SK-N-SH (cell line): ENCODE data around the gene POU2AF1. TPM values are rescaled to one million over a fixed set of nuclear protein-coding genes. Genes with fewer than 3 reads are reported as not detected.

ENCODE experiments used
- CTCF ChIA-PET: fragments of 300-600, 350-600 bp; formaldehyde crosslinking; extraction: SDS; loops from one replicate; lab custom pipeline; 2021; lab: Yijun Ruan, JAX
- POLR2A ChIA-PET: fragments of 350-600 bp; sonication (Branson Sonifier 250); formaldehyde crosslinking; extraction: SDS; loops from one replicate; lab custom pipeline; 2020; ENCODE audit warnings: antibody characterized with exemption, inconsistent platforms; lab: Yijun Ruan, JAX
- DNase-seq: peaks from one replicate; pipeline ENCODE4 v3.0.0; 2012
- H2AFZ ChIP-seq: fragments of 200-600 bp; sonication (generic); 2 replicates; pipeline ENCODE4 v1.8.1; 2016; ENCODE audit warnings: antibody characterized with exemption, mild to moderate bottlenecking, low read depth
- H3F3A ChIP-seq: fragments of 200-600 bp; sonication (generic); replicated peaks from 2 replicates; pipeline ENCODE3; 2016; ENCODE audit warnings: antibody characterized with exemption, mild to moderate bottlenecking; ENCODE audit not compliant: insufficient read depth
- H3K27ac ChIP-seq, 2 experiments: fragments of 200-500 bp in 1 of 2; fragments of 200-600 bp in 1 of 2; sonication (Bioruptor generic) in 1 of 2; sonication (generic), shearing (Covaris generic) in 1 of 2; 2 replicates each; pipeline versions ENCODE4 v1.5.1 to v1.6.1; 2014 to 2016; ENCODE audit warnings: low read depth in 2 of 2, inconsistent platforms in 1 of 2, low read length in 1 of 2, mild to moderate bottlenecking in 1 of 2, mixed read lengths in 1 of 2
- H3K27me3 ChIP-seq: fragments of 200-600 bp; sonication (generic), shearing (Covaris generic); 2 replicates; pipeline ENCODE4 v1.6.1; 2016; ENCODE audit warnings: mixed run types; ENCODE audit not compliant: insufficient read depth
- H3K36me3 ChIP-seq, 2 experiments: fragments of 200-500 bp in 1 of 2; fragments of 200-600 bp in 1 of 2; sonication (Bioruptor generic) in 1 of 2; sonication (generic) in 1 of 2; replicated peaks in 1 of 2; 2 replicates each; pipeline versions ENCODE3 to v1.5.1; 2014 to 2016; ENCODE audit warnings: low read length in 1 of 2, mild to moderate bottlenecking in 1 of 2; ENCODE audit not compliant: insufficient read depth in 2 of 2, control insufficient read depth in 1 of 2
- H3K4me1 ChIP-seq, 2 experiments: fragments of 200-500 bp in 1 of 2; fragments of 200-600 bp in 1 of 2; sonication (Bioruptor generic) in 1 of 2; sonication (generic), shearing (Covaris generic) in 1 of 2; 2 replicates each; pipeline versions ENCODE4 v1.5.1 to v1.6.1; 2014 to 2016; ENCODE audit warnings: low read depth in 1 of 2, low read length in 1 of 2, mixed run types in 1 of 2; ENCODE audit not compliant: insufficient read depth in 2 of 2, control insufficient read depth in 1 of 2
- H3K4me2 ChIP-seq: fragments of 200-600 bp; sonication (generic), shearing (Covaris generic); 2 replicates; pipeline ENCODE4 v1.6.1; 2017; ENCODE audit warnings: mixed run types
- H3K4me3 ChIP-seq, 2 experiments: fragments of 200-500 bp in 1 of 2; fragments of 200-600 bp in 1 of 2; sonication (Bioruptor generic) in 1 of 2; sonication (generic), shearing (Covaris generic) in 1 of 2; 2 replicates each; pipeline versions ENCODE4 v1.5.1 to v1.8.1; 2014 to 2016; ENCODE audit warnings: low read depth in 2 of 2, inconsistent platforms in 1 of 2, low read length in 1 of 2, mild to moderate bottlenecking in 1 of 2, mixed read lengths in 1 of 2, moderate library complexity in 1 of 2
- H3K79me2 ChIP-seq: fragments of 200-600 bp; sonication (generic); 2 replicates; pipeline ENCODE4 v1.8.1; 2017; ENCODE audit warnings: mild to moderate bottlenecking; ENCODE audit not compliant: insufficient read depth
- H3K9ac ChIP-seq: fragments of 200-600 bp; sonication (generic); 2 replicates; pipeline ENCODE4 v1.6.1; 2017; ENCODE audit warnings: mixed run types
- H3K9me2 ChIP-seq: fragments of 200-600 bp; sonication (generic); 2 replicates; pipeline ENCODE4 v1.6.1; 2017; ENCODE audit warnings: mixed run types
- H3K9me3 ChIP-seq: fragments of 200-600 bp; sonication (generic); 2 replicates; pipeline ENCODE4 v1.6.1; 2017; ENCODE audit warnings: mixed run types, mild to moderate bottlenecking, moderate library complexity
- H4K20me1 ChIP-seq: fragments of 200-600 bp; sonication (generic); 2 replicates; pipeline ENCODE4 v1.6.1; 2017; ENCODE audit warnings: mild to moderate bottlenecking, mixed run types; ENCODE audit not compliant: insufficient read depth
- ELF1 ChIP-seq: IDR thresholded peaks from 2 replicates; pipeline ENCODE4 v1.4.0; 2012
- EZH2phosphoT487 ChIP-seq: fragments of 200-600 bp; sonication (generic); IDR thresholded peaks from 2 replicates; pipeline ENCODE4 v1.6.1; 2017; ENCODE audit warnings: low read depth, mixed run types, mild to moderate bottlenecking, antibody characterized with exemption, moderate library complexity, borderline replicate concordance
- FOXM1 ChIP-seq: IDR thresholded peaks from 2 replicates; pipeline ENCODE4 v1.4.0; 2012; ENCODE audit warnings: low read depth, mild to moderate bottlenecking
- IRF3 ChIP-seq: fragments of 150-350 bp; IDR thresholded peaks from 2 replicates; pipeline ENCODE4 v1.6.1; 2016; ENCODE audit warnings: mild to moderate bottlenecking, low read depth, low read length
- NFIC ChIP-seq: IDR thresholded peaks from 2 replicates; pipeline ENCODE4 v1.4.0; 2012; ENCODE audit warnings: borderline replicate concordance
- NRF1 ChIP-seq: IDR thresholded peaks from 2 replicates; pipeline ENCODE4 v1.6.1; 2012; ENCODE audit warnings: low read depth, mild to moderate bottlenecking, low read length
- SIN3A ChIP-seq: IDR thresholded peaks from 2 replicates; pipeline ENCODE4 v1.6.1; 2012; ENCODE audit warnings: low read depth, mild to moderate bottlenecking, low read length, moderate library complexity, borderline replicate concordance
- TAF1 ChIP-seq: IDR thresholded peaks from 2 replicates; pipeline ENCODE4 v1.6.1; 2012; ENCODE audit warnings: low read depth, mild to moderate bottlenecking, low read length, moderate library complexity, borderline replicate concordance
- WGBS: methylation state at CpG from one replicate; pipeline ENCODE4 v1.1.6; 2017; ENCODE audit warnings: low lambda C conversion rate; 5-methylcytosine and 5-hydroxymethylcytosine counted together
- polyA plus RNA-seq, 3 experiments: library from polyadenylated mRNA; depleted of rRNA; stranded (reverse); fragments of >200 nt; gene quantifications; 2 replicates each; pipeline ENCODE4 v1.2.3, GENCODE V29; 2012
- TF ChIP-seq, protein P1 (sequence below): IDR thresholded peaks from 2 replicates; pipeline ENCODE4 v1.4.0; 2012; ENCODE audit warnings: low read depth, borderline replicate concordance
- TF ChIP-seq, protein P2 (sequence below): IDR thresholded peaks from 2 replicates; pipeline ENCODE4 v1.6.1; 2012; ENCODE audit warnings: mild to moderate bottlenecking, low read depth, low read length, moderate library complexity
- TF ChIP-seq, protein P3 (sequence below): fragments of 150-350 bp; IDR thresholded peaks from 2 replicates; pipeline ENCODE4 v1.6.1; 2017; ENCODE audit warnings: antibody characterized with exemption, low read length, low read depth, borderline replicate concordance

Gene POU2AF1
- polyA plus RNA-seq, 1 of the 3 experiments (the other 2 are of a cell fraction), result 0.07 TPM

GRCh38 chr11:111427471-111427912, 48.4 kb upstream of the POU2AF1 start (continued):
- TF ChIP-seq, protein P1, sequence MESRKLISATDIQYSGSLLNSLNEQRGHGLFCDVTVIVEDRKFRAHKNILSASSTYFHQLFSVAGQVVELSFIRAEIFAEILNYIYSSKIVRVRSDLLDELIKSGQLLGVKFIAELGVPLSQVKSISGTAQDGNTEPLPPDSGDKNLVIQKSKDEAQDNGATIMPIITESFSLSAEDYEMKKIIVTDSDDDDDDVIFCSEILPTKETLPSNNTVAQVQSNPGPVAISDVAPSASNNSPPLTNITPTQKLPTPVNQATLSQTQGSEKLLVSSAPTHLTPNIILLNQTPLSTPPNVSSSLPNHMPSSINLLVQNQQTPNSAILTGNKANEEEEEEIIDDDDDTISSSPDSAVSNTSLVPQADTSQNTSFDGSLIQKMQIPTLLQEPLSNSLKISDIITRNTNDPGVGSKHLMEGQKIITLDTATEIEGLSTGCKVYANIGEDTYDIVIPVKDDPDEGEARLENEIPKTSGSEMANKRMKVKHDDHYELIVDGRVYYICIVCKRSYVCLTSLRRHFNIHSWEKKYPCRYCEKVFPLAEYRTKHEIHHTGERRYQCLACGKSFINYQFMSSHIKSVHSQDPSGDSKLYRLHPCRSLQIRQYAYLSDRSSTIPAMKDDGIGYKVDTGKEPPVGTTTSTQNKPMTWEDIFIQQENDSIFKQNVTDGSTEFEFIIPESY, result no peak
- TF ChIP-seq TAF1, result no peak

DNA sequence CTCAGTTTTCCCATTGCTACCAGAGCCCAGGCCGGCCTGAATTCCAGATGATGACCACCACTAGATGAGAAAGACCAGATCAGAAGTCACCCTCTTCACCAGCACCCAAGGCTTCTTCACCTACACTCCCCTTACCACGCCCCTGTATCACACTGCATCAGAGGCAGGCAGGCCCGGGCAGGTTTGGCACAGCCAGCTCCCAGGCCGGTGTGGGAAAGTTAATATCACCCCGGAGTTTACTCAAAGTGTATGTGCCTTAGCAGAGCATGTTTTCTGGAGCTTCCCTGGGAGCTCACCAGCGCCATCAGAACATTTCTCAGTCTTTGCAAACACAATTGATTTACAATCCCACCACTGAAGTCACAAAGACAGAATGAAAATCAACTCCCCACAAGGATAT, 47.5 kb upstream of the POU2AF1 start:
- H3K9me2 ChIP-seq, result no peaks in the 10 kb centered on the region
- H3K79me2 ChIP-seq, result no peaks in the 10 kb centered on the region
- H3K4me1 ChIP-seq, result peaks cover 0 to 8% of the 10 kb centered on the region in 2 experiments; a peak in 1 of 4 replicates
- H3K9me3 ChIP-seq, result no peaks in the 10 kb centered on the region
- 82% methylated on average over 6 of the region's 6 CpGs for WGBS
- H3K36me3 ChIP-seq, result no peaks in the 10 kb centered on the region
- TF ChIP-seq TAF1, result no peak
- TF ChIP-seq SIN3A, result no peak
- TF ChIP-seq NFIC, result no peak
- TF ChIP-seq EZH2phosphoT487, result no peak
- TF ChIP-seq, protein P2, sequence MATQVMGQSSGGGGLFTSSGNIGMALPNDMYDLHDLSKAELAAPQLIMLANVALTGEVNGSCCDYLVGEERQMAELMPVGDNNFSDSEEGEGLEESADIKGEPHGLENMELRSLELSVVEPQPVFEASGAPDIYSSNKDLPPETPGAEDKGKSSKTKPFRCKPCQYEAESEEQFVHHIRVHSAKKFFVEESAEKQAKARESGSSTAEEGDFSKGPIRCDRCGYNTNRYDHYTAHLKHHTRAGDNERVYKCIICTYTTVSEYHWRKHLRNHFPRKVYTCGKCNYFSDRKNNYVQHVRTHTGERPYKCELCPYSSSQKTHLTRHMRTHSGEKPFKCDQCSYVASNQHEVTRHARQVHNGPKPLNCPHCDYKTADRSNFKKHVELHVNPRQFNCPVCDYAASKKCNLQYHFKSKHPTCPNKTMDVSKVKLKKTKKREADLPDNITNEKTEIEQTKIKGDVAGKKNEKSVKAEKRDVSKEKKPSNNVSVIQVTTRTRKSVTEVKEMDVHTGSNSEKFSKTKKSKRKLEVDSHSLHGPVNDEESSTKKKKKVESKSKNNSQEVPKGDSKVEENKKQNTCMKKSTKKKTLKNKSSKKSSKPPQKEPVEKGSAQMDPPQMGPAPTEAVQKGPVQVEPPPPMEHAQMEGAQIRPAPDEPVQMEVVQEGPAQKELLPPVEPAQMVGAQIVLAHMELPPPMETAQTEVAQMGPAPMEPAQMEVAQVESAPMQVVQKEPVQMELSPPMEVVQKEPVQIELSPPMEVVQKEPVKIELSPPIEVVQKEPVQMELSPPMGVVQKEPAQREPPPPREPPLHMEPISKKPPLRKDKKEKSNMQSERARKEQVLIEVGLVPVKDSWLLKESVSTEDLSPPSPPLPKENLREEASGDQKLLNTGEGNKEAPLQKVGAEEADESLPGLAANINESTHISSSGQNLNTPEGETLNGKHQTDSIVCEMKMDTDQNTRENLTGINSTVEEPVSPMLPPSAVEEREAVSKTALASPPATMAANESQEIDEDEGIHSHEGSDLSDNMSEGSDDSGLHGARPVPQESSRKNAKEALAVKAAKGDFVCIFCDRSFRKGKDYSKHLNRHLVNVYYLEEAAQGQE, result no peak
- TF ChIP-seq, protein P3, sequence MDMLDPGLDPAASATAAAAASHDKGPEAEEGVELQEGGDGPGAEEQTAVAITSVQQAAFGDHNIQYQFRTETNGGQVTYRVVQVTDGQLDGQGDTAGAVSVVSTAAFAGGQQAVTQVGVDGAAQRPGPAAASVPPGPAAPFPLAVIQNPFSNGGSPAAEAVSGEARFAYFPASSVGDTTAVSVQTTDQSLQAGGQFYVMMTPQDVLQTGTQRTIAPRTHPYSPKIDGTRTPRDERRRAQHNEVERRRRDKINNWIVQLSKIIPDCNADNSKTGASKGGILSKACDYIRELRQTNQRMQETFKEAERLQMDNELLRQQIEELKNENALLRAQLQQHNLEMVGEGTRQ, result no peak
- no peak for TF ChIP-seq FOXM1
- TF ChIP-seq IRF3, result no peak
- TF ChIP-seq NRF1, result no peak
- no peak for TF ChIP-seq ELF1
- no peak overlapping the region for H2AFZ ChIP-seq
- H3K27me3 ChIP-seq, result no peaks in the 10 kb centered on the region
- no peaks in the 10 kb centered on the region for H4K20me1 ChIP-seq
- no peak overlapping the region for H3K27ac ChIP-seq
- no peaks in the 10 kb centered on the region for H3F3A ChIP-seq
- DNase-seq, result no peak
- no peak overlapping the region for H3K9ac ChIP-seq
- H3K4me2 ChIP-seq, result no peak overlapping the region
- CTCF ChIA-PET, result interaction anchor here (0.5 to 18.5 kb wide), 11 partner anchors 9 to 987 kb away, joined by 3 to 305 read pairs (median 5); partner anchors contain the start of gene POU2AF3
- POLR2A ChIA-PET, result no interaction called here
- H3K4me3 ChIP-seq, result no peak overlapping the region
